Colonic mucosa (tissue), 4 donors: Measurements from ENCODE around the gene FGFR4. TPM values are rescaled to one million over a fixed set of nuclear protein-coding genes. Genes with fewer than 3 reads are reported as not detected.
A peak's percentile ranks its signal among the peaks of the same experiment; 100 is the strongest.

Source experiments
- DNase-seq: peaks from one replicate; pipeline ENCODE4 v3.0.0-alpha.2; 2020
- H3K27ac ChIP-seq: fragments of 200-600 bp; one replicate; pipeline ENCODE4 v1.8.0; 2021
- H3K27me3 ChIP-seq: fragments of 200-600 bp; one replicate; pipeline ENCODE4 v1.8.0; 2021
- H3K36me3 ChIP-seq: fragments of 200-600 bp; one replicate; pipeline ENCODE4 v1.8.0; 2021
- H3K4me1 ChIP-seq: fragments of 200-600 bp; one replicate; pipeline ENCODE4 v1.8.0; 2021; ENCODE audit warnings: mild to moderate bottlenecking
- H3K4me3 ChIP-seq: fragments of 200-600 bp; one replicate; pipeline ENCODE4 v1.8.0; 2021
- H3K9ac ChIP-seq, 2 donors: one replicate each; pipeline ENCODE4 v1.7.0; 2013; ENCODE audit warnings: control low read depth in 2 of 2, low read depth in 2 of 2, low read length in 2 of 2
- H3K9me3 ChIP-seq: fragments of 200-600 bp; one replicate; pipeline ENCODE4 v1.8.0; 2021
- CTCF ChIP-seq: fragments of 200-600 bp; IDR thresholded peaks from one replicate; pipeline ENCODE4 v1.8.0; 2022; ENCODE audit warnings: antibody characterized with exemption, mild to moderate bottlenecking
- intact Hi-C: fragments of 100-400 bp; cut with DNase I; formaldehyde crosslinking; loops from one replicate; pipeline ENCODE4 v1.14.1; 2022
- total RNA-seq, 2 donors: library from RNA; stranded (reverse); fragmentation: NEBNext Ultra II Directional in 1 of 2; extraction: Animal tissue kit (Norgen Biotek cat#: 25700) in 1 of 2; gene quantifications; one replicate each; pipeline ENCODE4 v1.2.1, GENCODE V29; 2021
- donor health status: healthy.
- donor health status: DM: no; HTN: no; CAD: no.
- donor health status: DM: no; HTN: no; CAD: no.

Gene FGFR4
- total RNA-seq, 2 donors from 2014 or later, result 58.7 to 118 TPM

GRCh38 chr5:177095088-177095669, 8.5 kb downstream of the FGFR4 start:
- DNase-seq, result no peak
- Histone ChIP-seq H3K27me3 (no peaks in the 10 kb centered on the region), H3K4me1 (no peaks in the 10 kb centered on the region)

GRCh38 chr5:177096162-177097015, 9.7 kb downstream of the FGFR4 start:
- no peak overlapping the region for H3K4me3 ChIP-seq
- H3K4me1 ChIP-seq, result no peaks in the 10 kb centered on the region
- TF ChIP-seq CTCF, result no peak
- intact Hi-C loops, result no loop called here
- peak overlapping the region in 1 of 2 donors; percentile 35 for H3K9ac ChIP-seq
- H3K36me3 ChIP-seq, result no peaks in the 10 kb centered on the region
- no peak for DNase-seq
- no peak overlapping the region for H3K27ac ChIP-seq
- no peaks in the 10 kb centered on the region for H3K9me3 ChIP-seq
- no peaks in the 10 kb centered on the region for H3K27me3 ChIP-seq

More at GRCh38 chr5:177095088-177095669, 8.5 kb downstream of the FGFR4 start:
- Histone ChIP-seq H3K9me3 (no peaks in the 10 kb centered on the region), H3K27ac (peak overlapping the region; percentile 10), H3K4me3 (no peak overlapping the region), H3K36me3 (no peaks in the 10 kb centered on the region), H3K9ac (no peak overlapping the region)
- intact Hi-C loops, result no loop called here
- no peak for TF ChIP-seq CTCF

- no peaks in the 10 kb centered on the region for H3K4me1 ChIP-seq
Observed at GRCh38 chr5:177097016-177097985, 10.6 kb downstream of the FGFR4 start.

DNA sequence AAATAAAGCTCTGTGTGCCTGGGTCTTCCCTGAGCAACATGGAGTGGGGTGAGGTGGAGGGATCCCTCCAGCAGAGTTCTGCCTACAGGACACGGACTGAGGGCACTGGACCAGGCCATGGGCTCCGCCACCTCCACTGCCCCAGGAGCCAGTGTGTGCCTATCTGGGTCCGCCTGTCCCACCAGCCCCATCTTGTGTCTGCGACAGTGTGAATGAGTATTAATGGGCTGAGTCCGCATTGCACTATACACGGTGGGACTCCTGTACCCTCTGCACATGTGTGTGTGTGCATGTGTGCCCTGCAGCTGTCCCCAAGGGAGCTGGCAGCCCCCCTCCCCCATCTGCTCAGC, 11.4 kb downstream of the FGFR4 start:
- Histone ChIP-seq H3K9ac (no peak overlapping the region), H3K4me3 (no peak overlapping the region), H3K9me3 (no peaks in the 10 kb centered on the region), H3K27me3 (no peaks in the 10 kb centered on the region), H3K27ac (peak overlapping the region; percentile 50), H3K4me1 (no peaks in the 10 kb centered on the region), H3K36me3 (no peaks in the 10 kb centered on the region)
- intact Hi-C loops, result no loop called here
- TF ChIP-seq CTCF, result no peak
- DNase-seq, result no peak

More at GRCh38 chr5:177097016-177097985, 10.6 kb downstream of the FGFR4 start:
- intact Hi-C loops, result no loop called here
- Histone ChIP-seq H3K27me3 (no peaks in the 10 kb centered on the region), H3K4me3 (no peak overlapping the region), H3K9ac (no peak overlapping the region), H3K36me3 (no peaks in the 10 kb centered on the region), H3K9me3 (no peaks in the 10 kb centered on the region), H3K27ac (no peak overlapping the region)
- no peak for TF ChIP-seq CTCF
- no peak for DNase-seq

GRCh38 chr5:177098470-177099141, 11.9 kb downstream of the FGFR4 start:
- peak overlapping the region in 1 of 2 donors; percentile 63 for H3K9ac ChIP-seq
- peak overlapping the region; percentile 50 for H3K27ac ChIP-seq
- no peak for TF ChIP-seq CTCF
- no peak overlapping the region for H3K4me3 ChIP-seq
- no peaks in the 10 kb centered on the region for H3K4me1 ChIP-seq
- no peak for DNase-seq
- H3K36me3 ChIP-seq, result no peaks in the 10 kb centered on the region
- H3K9me3 ChIP-seq, result no peaks in the 10 kb centered on the region
- no peaks in the 10 kb centered on the region for H3K27me3 ChIP-seq
- intact Hi-C loops, result no loop called here
